SK-N-SH (cell line): Measurements from ENCODE around the gene SPAG9.

Experiments
- EP300 ChIP-seq, 2 experiments: IDR thresholded peaks; 2 replicates each; pipeline versions ENCODE4 v1.4.0 to v1.6.1; 2012; ENCODE audit warnings: borderline replicate concordance in 1 of 2, low read depth in 1 of 2, low read length in 1 of 2
- GATA2 ChIP-seq: sonication (generic); formaldehyde crosslinking; IDR thresholded peaks from 2 replicates; pipeline ENCODE4 v1.5.0; 2020; ENCODE audit warnings: mild to moderate bottlenecking, missing genetic modification reagents
- MEF2A ChIP-seq: IDR thresholded peaks from 2 replicates; pipeline ENCODE4 v1.4.0; 2012; ENCODE audit warnings: low read depth, borderline replicate concordance
- MXI1 ChIP-seq: IDR thresholded peaks from 2 replicates; pipeline ENCODE4 v1.6.1; 2012; ENCODE audit warnings: mild to moderate bottlenecking, low read depth, low read length, improper control_type of control experiment
- ZBTB33 ChIP-seq: IDR thresholded peaks from 2 replicates; pipeline ENCODE4 v1.4.0; 2012; ENCODE audit warnings: low read depth, borderline replicate concordance
- TF ChIP-seq, protein P1 (sequence below): fragments of 200-600 bp; sonication (generic); IDR thresholded peaks from 2 replicates; pipeline ENCODE4 v1.6.1; 2017; ENCODE audit warnings: antibody characterized with exemption, mild to moderate bottlenecking, moderate library complexity

DNA sequence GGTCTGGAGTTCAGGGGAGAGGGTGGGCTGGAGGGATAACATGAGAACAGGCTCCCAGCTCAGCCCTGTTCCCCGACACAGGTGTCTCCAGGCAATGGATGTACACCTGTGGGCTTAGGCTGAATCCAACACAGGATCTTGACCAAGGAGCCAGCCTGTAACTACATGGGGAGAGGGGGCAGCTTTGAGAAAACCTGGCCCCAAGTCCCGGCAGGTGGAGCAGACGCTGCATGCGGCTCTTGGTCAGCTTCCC is 181.2 kb downstream of the SPAG9 start:
- TF ChIP-seq MEF2A = no peak
- TF ChIP-seq, protein P1, sequence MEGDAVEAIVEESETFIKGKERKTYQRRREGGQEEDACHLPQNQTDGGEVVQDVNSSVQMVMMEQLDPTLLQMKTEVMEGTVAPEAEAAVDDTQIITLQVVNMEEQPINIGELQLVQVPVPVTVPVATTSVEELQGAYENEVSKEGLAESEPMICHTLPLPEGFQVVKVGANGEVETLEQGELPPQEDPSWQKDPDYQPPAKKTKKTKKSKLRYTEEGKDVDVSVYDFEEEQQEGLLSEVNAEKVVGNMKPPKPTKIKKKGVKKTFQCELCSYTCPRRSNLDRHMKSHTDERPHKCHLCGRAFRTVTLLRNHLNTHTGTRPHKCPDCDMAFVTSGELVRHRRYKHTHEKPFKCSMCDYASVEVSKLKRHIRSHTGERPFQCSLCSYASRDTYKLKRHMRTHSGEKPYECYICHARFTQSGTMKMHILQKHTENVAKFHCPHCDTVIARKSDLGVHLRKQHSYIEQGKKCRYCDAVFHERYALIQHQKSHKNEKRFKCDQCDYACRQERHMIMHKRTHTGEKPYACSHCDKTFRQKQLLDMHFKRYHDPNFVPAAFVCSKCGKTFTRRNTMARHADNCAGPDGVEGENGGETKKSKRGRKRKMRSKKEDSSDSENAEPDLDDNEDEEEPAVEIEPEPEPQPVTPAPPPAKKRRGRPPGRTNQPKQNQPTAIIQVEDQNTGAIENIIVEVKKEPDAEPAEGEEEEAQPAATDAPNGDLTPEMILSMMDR = no peak
- TF ChIP-seq MXI1 = no peak
- no peak for TF ChIP-seq GATA2 (CRISPR knock-in tag)
- TF ChIP-seq ZBTB33 = no peak
- no peak for TF ChIP-seq EP300 (IDR thresholded peaks at IDR 0.05; ENCODE audit: borderline replicate concordance in 1 of 2, low read depth in 1 of 2, low read length in 1 of 2)
